GM21717 (cell line): ENCODE data around the gene EP400.
"Not testable (repeated sequence)": the region's sequence is repeated elsewhere in the genome, so short reads cannot be mapped to it uniquely, and the experiment has no call there.

Experiments
- ATAC-seq: cut with Tn5 transposase; IDR thresholded peaks from one replicate; pipeline ENCODE4 v1.9.1; 2021; ENCODE audit warnings: mild to moderate bottlenecking, moderate library complexity; ENCODE audit not compliant: unreplicated experiment

EP400 gene

GRCh38 chr12:131983554-131983953, 33.8 kb downstream of the EP400 start:
- ATAC-seq, result no peak

GRCh38 chr12:131984334-131984733, 34.6 kb downstream of the EP400 start:
- ATAC-seq, result no peak

GRCh38 chr12:131985510-131985875, 35.8 kb downstream of the EP400 start:
- not testable (repeated sequence) for ATAC-seq

- no peak for ATAC-seq
Observed at GRCh38 chr12:131986361-131986760, 36.6 kb downstream of the EP400 start.

GRCh38 chr12:131986910-131987309, 37.2 kb downstream of the EP400 start:
- ATAC-seq, result no peak

GRCh38 chr12:131987552-131987951, 37.8 kb downstream of the EP400 start:
- ATAC-seq, result no peak

- ATAC-seq, result no peak
Observed at GRCh38 chr12:131988054-131988796, 38.5 kb downstream of the EP400 start.

GRCh38 chr12:131989021-131989420, 39.3 kb downstream of the EP400 start:
- ATAC-seq, result no peak

- ATAC-seq, result no peak
Observed at GRCh38 chr12:131990066-131990979, 40.6 kb downstream of the EP400 start.

GRCh38 chr12:131990980-131991305, 41.2 kb downstream of the EP400 start:
- no peak for ATAC-seq

- ATAC-seq, result no peak
Observed at GRCh38 chr12:131991816-131992430, 42.2 kb downstream of the EP400 start.

- ATAC-seq, result no peak
Observed at GRCh38 chr12:131994589-131994988, 44.8 kb downstream of the EP400 start.

- no peak for ATAC-seq
Observed at GRCh38 chr12:132000286-132000872, 50.6 kb downstream of the EP400 start.

- ATAC-seq, result no peak
Observed at GRCh38 chr12:132003846-132004245, 54.1 kb downstream of the EP400 start.

GRCh38 chr12:132004946-132005345, 55.2 kb downstream of the EP400 start:
- ATAC-seq, result no peak

GRCh38 chr12:132006056-132006680, 56.4 kb downstream of the EP400 start:
- ATAC-seq, result no peak

GRCh38 chr12:132007041-132007440, 57.3 kb downstream of the EP400 start:
- ATAC-seq, result no peak

GRCh38 chr12:132009336-132009859, 59.7 kb downstream of the EP400 start:
- no peak for ATAC-seq

GRCh38 chr12:132012919-132013568, 63.3 kb downstream of the EP400 start:
- no peak for ATAC-seq
